Activated T-helper 1 cell treated with Interleukin-2 at 50 U/mL for 16 hours (primary cell): ENCODE results near the gene PSMG2.
"Not testable (repeated sequence)": the region's sequence is repeated elsewhere in the genome, so short reads cannot be mapped to it uniquely, and the experiment has no call there.

Experiments used
- DNase-seq: peaks from one replicate; pipeline ENCODE4 v3.0.0-alpha.2; 2020; ENCODE audit warnings: low read depth

The PSMG2 gene

GRCh38 chr18:12722731-12723130, 19.9 kb downstream of the PSMG2 start:
- no peak for DNase-seq

GRCh38 chr18:12726331-12726730, 23.5 kb downstream of the PSMG2 start:
- DNase-seq = no peak

- DNase-seq = peak; percentile 18
Observed at GRCh38 chr18:12726774-12727550, 24.1 kb downstream of the PSMG2 start.

GRCh38 chr18:12737243-12737902, 34.5 kb downstream of the PSMG2 start:
- no peak for DNase-seq

- no peak for DNase-seq
Observed at GRCh38 chr18:12741351-12741750, 38.5 kb downstream of the PSMG2 start.

GRCh38 chr18:12742453-12742852, 39.6 kb downstream of the PSMG2 start:
- no peak for DNase-seq

GRCh38 chr18:12744103-12744502, 41.3 kb downstream of the PSMG2 start:
- DNase-seq = no peak

GRCh38 chr18:12745095-12745795, 42.4 kb downstream of the PSMG2 start:
- no peak for DNase-seq

GRCh38 chr18:12747530-12748315, 44.9 kb downstream of the PSMG2 start:
- no peak for DNase-seq

- DNase-seq = no peak
Observed at GRCh38 chr18:12748671-12749070, 45.8 kb downstream of the PSMG2 start.

GRCh38 chr18:12749121-12749520, 46.3 kb downstream of the PSMG2 start:
- DNase-seq = no peak

GRCh38 chr18:12750076-12750714, 47.4 kb downstream of the PSMG2 start:
- DNase-seq = no peak

- DNase-seq = no peak
Observed at GRCh38 chr18:12750715-12751502, 48.1 kb downstream of the PSMG2 start.

GRCh38 chr18:12751503-12751884, 48.7 kb downstream of the PSMG2 start:
- DNase-seq = no peak

- no peak for DNase-seq
Observed at GRCh38 chr18:12751891-12752290, 49.0 kb downstream of the PSMG2 start.

GRCh38 chr18:12754511-12754910, 51.7 kb downstream of the PSMG2 start:
- no peak for DNase-seq

- not testable (repeated sequence) for DNase-seq
Observed at GRCh38 chr18:12755606-12756005, 52.8 kb downstream of the PSMG2 start.

GRCh38 chr18:12756619-12757239, 53.9 kb downstream of the PSMG2 start:
- DNase-seq = not testable (repeated sequence)

GRCh38 chr18:12758566-12758965, 55.7 kb downstream of the PSMG2 start:
- DNase-seq = not testable (repeated sequence)

- no peak for DNase-seq
Observed at GRCh38 chr18:12765126-12765525, 62.3 kb downstream of the PSMG2 start.
